HepG2 (cell line): ENCODE data around the gene NEGR1. TPM values are rescaled to one million over a fixed set of nuclear protein-coding genes. Genes with fewer than 3 reads are reported as not detected.

Experiments
- ATAC-seq: fragments of 200-7000 bp; cut with Tn5 transposase; 3 replicates; pipeline ENCODE4 v1.9.1; 2020; ENCODE audit warnings: mild to moderate bottlenecking, moderate library complexity
- BruUV-seq: library from RNA; stranded (reverse); fragments of 400-500 nt; replicated peaks from 2 replicates; lab custom pipeline; 2021; lab: Mats Ljungman, UMichigan
- CTCF ChIA-PET: fragments of 300-600 bp; formaldehyde crosslinking; extraction: SDS; loops from one replicate; lab custom pipeline; 2021; ENCODE audit warnings: low total read pairs, inconsistent platforms, low intra/inter-chr PET ratio; lab: Yijun Ruan, JAX
- POLR2A ChIA-PET: fragments of 350-600 bp; sonication (Branson Sonifier 250); formaldehyde crosslinking; loops from one replicate; lab custom pipeline; 2020; ENCODE audit warnings: antibody characterized with exemption, inconsistent platforms; lab: Yijun Ruan, JAX
- DNase-seq: peaks from one replicate; pipeline ENCODE4 v3.0.0-alpha.2; 2015; ENCODE audit warnings: low spot score
- FAIRE-seq: peaks from 3 replicates; lab custom pipeline; 2011; peaks lifted over from hg19 to GRCh38; lab: Jason Lieb, UNC
- H2AFZ ChIP-seq: one replicate; pipeline ENCODE4 v1.6.1; 2011; ENCODE audit warnings: low read length, inconsistent platforms
- H3K27ac ChIP-seq: fragments of 300-600 bp; 3 replicates; pipeline ENCODE4 v1.8.0; 2011; ENCODE audit warnings: mixed run types, mild to moderate bottlenecking, mixed read lengths, low read length, inconsistent platforms; ENCODE audit not compliant: insufficient read depth; ENCODE audit errors: extremely low read length
- H3K27me3 ChIP-seq, 2 experiments: fragments of 200-600 bp in 1 of 2; 2 replicates in 1 of 2; 3 replicates in 1 of 2; pipeline versions ENCODE4 v1.6.0 to v1.8.0; 2011; ENCODE audit warnings: low read length in 2 of 2, mild to moderate bottlenecking in 2 of 2, moderate library complexity in 2 of 2, inconsistent platforms in 1 of 2; ENCODE audit not compliant: insufficient read depth in 2 of 2, control insufficient read depth in 1 of 2
- H3K36me3 ChIP-seq, 2 experiments: fragments of 200-600 bp in 1 of 2; replicated peaks in 1 of 2; 2 replicates in 1 of 2; 3 replicates in 1 of 2; pipeline versions ENCODE4 v1.5.1 to v1.8.0; 2011; ENCODE audit warnings: low read length in 2 of 2, inconsistent platforms in 1 of 2; ENCODE audit not compliant: insufficient read depth in 2 of 2, control insufficient read depth in 1 of 2
- H3K4me1 ChIP-seq: 2 replicates; pipeline ENCODE4 v1.5.1; 2012; ENCODE audit warnings: low read length, inconsistent platforms; ENCODE audit not compliant: insufficient read depth
- H3K4me2 ChIP-seq: 2 replicates; pipeline ENCODE4 v1.6.0; 2011; ENCODE audit warnings: low read depth, low read length, inconsistent platforms
- H3K4me3 ChIP-seq, 3 experiments: fragments of 200-600 bp in 1 of 3; sonication (generic), shearing (Covaris generic) in 1 of 3; replicated peaks in 1 of 3; 2 replicates each; pipeline ENCODE4 v1.5.1; 2011 to 2016; ENCODE audit warnings: low read length in 3 of 3, inconsistent platforms in 2 of 3, low read depth in 2 of 3, mild to moderate bottlenecking in 2 of 3, control low read depth in 1 of 3, mixed read lengths in 1 of 3; ENCODE audit not compliant: insufficient read depth in 1 of 3
- H3K79me2 ChIP-seq: one replicate; pipeline ENCODE4 v1.6.1; 2011; ENCODE audit warnings: low read length, inconsistent platforms; ENCODE audit not compliant: insufficient read depth
- H3K9ac ChIP-seq: 2 replicates; pipeline ENCODE4 v1.6.0; 2011; ENCODE audit warnings: mild to moderate bottlenecking, low read depth, low read length, inconsistent platforms; ENCODE audit not compliant: insufficient read depth
- H3K9me3 ChIP-seq: 2 replicates; pipeline ENCODE4 v1.5.1; 2012; ENCODE audit warnings: mild to moderate bottlenecking, low read length
- H4K20me1 ChIP-seq: 2 replicates; pipeline ENCODE4 v1.6.0; 2011; ENCODE audit warnings: inconsistent platforms, mild to moderate bottlenecking, low read length, moderate library complexity; ENCODE audit not compliant: insufficient read depth
- AGO2 ChIP-seq: fragments of 200-400 bp; formaldehyde crosslinking; optimal IDR thresholded peaks from 2 replicates; pipeline ENCODE3; 2017; ENCODE audit warnings: mild to moderate bottlenecking, low read depth, low read length, moderate library complexity
- ATAD3A ChIP-seq: sonication (generic); formaldehyde crosslinking; IDR thresholded peaks from 2 replicates; pipeline ENCODE4 v1.4.0; 2020; ENCODE audit warnings: missing genetic modification reagents
- CHD2 ChIP-seq: IDR thresholded peaks from 2 replicates; pipeline ENCODE4 v1.6.1; 2011; ENCODE audit warnings: low read depth, low read length, improper control_type of control experiment
- DNMT3B ChIP-seq: conservative IDR thresholded peaks from 2 replicates; pipeline ENCODE4 v1.6.1; 2016; ENCODE audit warnings: missing biosample characterization, control low read depth
- FIP1L1 ChIP-seq: fragments of 200-400 bp; formaldehyde crosslinking; IDR thresholded peaks from 2 replicates; pipeline ENCODE4 v1.6.1; 2018; ENCODE audit warnings: low read depth, mild to moderate bottlenecking, low read length, moderate library complexity, borderline replicate concordance; ENCODE audit not compliant: insufficient read depth
- KLF13 ChIP-seq: sonication (generic); formaldehyde crosslinking; IDR thresholded peaks from 2 replicates; pipeline ENCODE4 v1.4.0; 2020; ENCODE audit warnings: mild to moderate bottlenecking, missing genetic modification reagents
- LCORL ChIP-seq, 2 experiments: fragments of 450-650 bp in 1 of 2; sonication (generic) in 1 of 2; formaldehyde crosslinking in 1 of 2; IDR thresholded peaks; 2 replicates each; pipeline versions ENCODE4 v1.5.0 to v1.6.1; 2017 to 2020; ENCODE audit warnings: antibody characterized with exemption in 1 of 2, missing genetic modification reagents in 1 of 2
- SMAD1 ChIP-seq: sonication (generic); formaldehyde crosslinking; IDR thresholded peaks from 2 replicates; pipeline ENCODE4 v1.4.0; 2020; ENCODE audit warnings: missing genetic modification reagents, low read depth, mild to moderate bottlenecking, borderline replicate concordance
- STAT5B ChIP-seq: sonication (generic); formaldehyde crosslinking; IDR thresholded peaks from 2 replicates; pipeline ENCODE4 v1.4.0; 2020; ENCODE audit warnings: missing genetic modification reagents
- XBP1 ChIP-seq: sonication (generic); formaldehyde crosslinking; IDR thresholded peaks from 2 replicates; pipeline ENCODE4 v1.5.0; 2020; ENCODE audit warnings: missing genetic modification reagents
- ZBTB1 ChIP-seq: sonication (generic); formaldehyde crosslinking; IDR thresholded peaks from 2 replicates; pipeline ENCODE4 v1.4.0; 2020; ENCODE audit warnings: missing genetic modification reagents, borderline replicate concordance
- ZNF20 ChIP-seq: sonication (generic); formaldehyde crosslinking; IDR thresholded peaks from 2 replicates; pipeline ENCODE4 v1.4.0; 2020; ENCODE audit warnings: mild to moderate bottlenecking, moderate library complexity, missing genetic modification reagents
- ZNF501 ChIP-seq: sonication (generic); formaldehyde crosslinking; IDR thresholded peaks from 2 replicates; pipeline ENCODE4 v1.5.1; 2020; ENCODE audit warnings: mild to moderate bottlenecking, moderate library complexity, missing genetic modification reagents
- ZNF670 ChIP-seq: sonication (generic); formaldehyde crosslinking; IDR thresholded peaks from 2 replicates; pipeline ENCODE4 v1.8.0; 2022; ENCODE audit warnings: mild to moderate bottlenecking, missing genetic modification reagents, borderline replicate concordance
- WGBS: methylation state at CpG from one replicate; pipeline ENCODE4 v1.1.6; 2017; ENCODE audit warnings: low lambda C conversion rate; 5-methylcytosine and 5-hydroxymethylcytosine counted together
- in situ Hi-C: cut with HindIII; loops from 2 replicates; pipeline ENCODE4 v1.10.0; 2017; ENCODE audit warnings: low pct_unique_long_range_greater_than_20kb; ENCODE audit not compliant: extremely low pct_ligation_motif_present
- intact Hi-C: fragments of 100-400 bp; cut with micrococcal nuclease; formaldehyde crosslinking; loops from one replicate; pipeline ENCODE4 v1.10.0; 2022; ENCODE audit not compliant: unreplicated experiment
- polyA plus RNA-seq, 8 experiments: library from polyadenylated mRNA; depleted of rRNA in 3 of 8; stranded (reverse) in 7 of 8; unstranded in 1 of 8; fragments of >200 nt; fragmentation: Illumina TruSeq in 4 of 8; extraction: Trizol in 4 of 8; gene quantifications; 2 replicates each; pipeline versions ENCODE4 v1.2.1 to v1.2.3, GENCODE V29; 2011 to 2016; ENCODE audit warnings: low read depth in 4 of 8, missing spikeins in 1 of 8, mixed read lengths in 1 of 8; ENCODE audit not compliant: insufficient read depth in 1 of 8
- total RNA-seq, 5 experiments: library from RNA; depleted of rRNA; stranded (reverse); fragments of >200 nt; fragmentation: Illumina TruSeq; extraction: Trizol; gene quantifications; 2 replicates each; pipeline ENCODE4 v1.2.3, GENCODE V29; 2016; ENCODE audit warnings: low read depth in 1 of 5
- TF ChIP-seq, protein P1 (sequence below): sonication (generic); formaldehyde crosslinking; IDR thresholded peaks from 2 replicates; pipeline ENCODE4 v1.4.0; 2020; ENCODE audit warnings: missing genetic modification reagents, low read depth, mild to moderate bottlenecking, borderline replicate concordance
- TF ChIP-seq, protein P2 (sequence below): sonication (generic); formaldehyde crosslinking; IDR thresholded peaks from 2 replicates; pipeline ENCODE4 v1.5.0; 2020; ENCODE audit warnings: missing genetic modification reagents
- TF ChIP-seq, protein P3 (sequence below): IDR thresholded peaks from 2 replicates; pipeline ENCODE4 v1.6.1; 2016; ENCODE audit warnings: mild to moderate bottlenecking

NEGR1 gene
- total and polyA plus RNA-seq, 2 of the 13 experiments (the other 11 are each of a cell fraction or from before 2014, with no cell fraction given) = not detected

DNA sequence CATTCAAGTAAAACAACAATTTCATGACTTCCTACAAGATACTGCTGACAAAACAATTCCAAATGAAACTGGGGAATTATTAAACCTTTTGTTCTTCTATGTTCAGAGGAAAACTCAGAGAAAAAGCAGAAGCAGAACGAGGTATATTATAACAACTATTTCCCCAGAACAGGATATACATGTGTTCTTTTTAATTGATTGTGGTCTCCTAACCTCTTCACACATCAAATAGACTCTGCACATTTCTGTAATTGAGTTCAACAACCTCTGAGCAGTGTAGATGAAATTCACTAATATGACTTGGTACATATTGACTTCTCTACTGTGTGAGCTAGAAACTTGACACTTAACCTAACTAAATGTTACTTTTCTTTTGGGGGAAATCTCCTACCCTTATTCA is 584.2 kb downstream of the NEGR1 start:
- no TSS peak for BruUV-seq
- Histone ChIP-seq H3K27ac (no peak overlapping the region), H3K9me3 (peaks cover 32% of the 10 kb centered on the region), H3K27me3 (no peaks in the 10 kb centered on the region), H2AFZ (no peak overlapping the region), H3K4me2 (no peak overlapping the region), H4K20me1 (no peaks in the 10 kb centered on the region), H3K4me1 (no peaks in the 10 kb centered on the region), H3K36me3 (no peaks in the 10 kb centered on the region), H3K9ac (no peak overlapping the region), H3K79me2 (no peaks in the 10 kb centered on the region), H3K4me3 (no peak overlapping the region)
- TF ChIP-seq SMAD1 (CRISPR knock-in tag) (no peak), XBP1 (CRISPR knock-in tag) (no peak), AGO2 (no peak), DNMT3B (CRISPR knock-in tag) (no peak), CHD2 (no peak), ZNF20 (CRISPR knock-in tag) (no peak)
- TF ChIP-seq, protein P1, sequence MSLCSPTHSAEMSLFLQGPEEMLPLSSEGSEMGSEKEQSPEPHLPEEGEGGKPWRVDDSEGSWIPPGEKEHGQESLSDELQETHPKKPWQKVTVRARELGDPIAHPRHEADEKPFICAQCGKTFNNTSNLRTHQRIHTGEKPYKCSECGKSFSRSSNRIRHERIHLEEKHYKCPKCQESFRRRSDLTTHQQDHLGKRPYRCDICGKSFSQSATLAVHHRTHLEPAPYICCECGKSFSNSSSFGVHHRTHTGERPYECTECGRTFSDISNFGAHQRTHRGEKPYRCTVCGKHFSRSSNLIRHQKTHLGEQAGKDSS (CRISPR knock-in tag) = no peak
- WGBS = 0% methylated on average over 1 of the region's 1 CpG
- in situ Hi-C loops = no loop called here
- ATAC-seq (no peak), DNase-seq (no peak), FAIRE-seq (no peak)
- intact Hi-C loops = no loop called here
- POLR2A ChIA-PET = no interaction called here
- CTCF ChIA-PET = no interaction called here

DNA sequence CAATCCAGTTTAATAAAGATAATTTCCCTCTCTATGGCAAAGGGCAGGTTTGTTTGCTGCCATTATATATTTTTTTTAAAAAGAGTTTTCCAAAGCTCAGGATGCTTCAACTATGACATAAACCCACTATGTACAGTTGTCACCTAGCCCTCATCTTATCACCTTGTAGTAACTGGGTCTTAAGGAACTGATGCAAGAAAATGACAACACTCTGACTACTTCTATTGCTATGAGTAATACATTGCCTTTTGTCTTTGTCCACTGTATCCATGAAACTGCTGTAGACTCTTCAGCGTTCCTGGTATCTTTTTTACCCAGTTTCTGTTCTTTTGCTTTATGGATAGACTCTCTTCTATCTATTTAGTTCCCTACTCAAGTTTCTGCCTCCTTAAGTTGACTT is 586.5 kb downstream of the NEGR1 start:
- H3K9ac ChIP-seq = no peak overlapping the region
- no TSS peak for BruUV-seq
- no peaks in the 10 kb centered on the region for H3K79me2 ChIP-seq
- H3K4me1 ChIP-seq = no peaks in the 10 kb centered on the region
- no peaks in the 10 kb centered on the region for H4K20me1 ChIP-seq
- DNase-seq (no peak), ATAC-seq (no peak), FAIRE-seq (no peak)
- H3K27me3 ChIP-seq = no peaks in the 10 kb centered on the region
- no peaks in the 10 kb centered on the region for H3K36me3 ChIP-seq
- 0% methylated on average over 1 of the region's 1 CpG for WGBS
- peaks cover 11% of the 10 kb centered on the region; the same call in 1 of the 2 replicates for H3K9me3 ChIP-seq
- TF ChIP-seq, protein P2, sequence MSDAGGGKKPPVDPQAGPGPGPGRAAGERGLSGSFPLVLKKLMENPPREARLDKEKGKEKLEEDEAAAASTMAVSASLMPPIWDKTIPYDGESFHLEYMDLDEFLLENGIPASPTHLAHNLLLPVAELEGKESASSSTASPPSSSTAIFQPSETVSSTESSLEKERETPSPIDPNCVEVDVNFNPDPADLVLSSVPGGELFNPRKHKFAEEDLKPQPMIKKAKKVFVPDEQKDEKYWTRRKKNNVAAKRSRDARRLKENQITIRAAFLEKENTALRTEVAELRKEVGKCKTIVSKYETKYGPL (CRISPR knock-in tag) = no peak
- TF ChIP-seq ATAD3A (CRISPR knock-in tag) (no peak), KLF13 (CRISPR knock-in tag) (no peak), ZBTB1 (CRISPR knock-in tag) (no peak), ZNF501 (CRISPR knock-in tag) (no peak), STAT5B (no peak), LCORL (IDR thresholded peaks at IDR 0.05) (no peak), LCORL (CRISPR knock-in tag; IDR thresholded peaks at IDR 0.05) (no peak), FIP1L1 (no peak), ZNF670 (CRISPR knock-in tag) (no peak)
- TF ChIP-seq, protein P3, sequence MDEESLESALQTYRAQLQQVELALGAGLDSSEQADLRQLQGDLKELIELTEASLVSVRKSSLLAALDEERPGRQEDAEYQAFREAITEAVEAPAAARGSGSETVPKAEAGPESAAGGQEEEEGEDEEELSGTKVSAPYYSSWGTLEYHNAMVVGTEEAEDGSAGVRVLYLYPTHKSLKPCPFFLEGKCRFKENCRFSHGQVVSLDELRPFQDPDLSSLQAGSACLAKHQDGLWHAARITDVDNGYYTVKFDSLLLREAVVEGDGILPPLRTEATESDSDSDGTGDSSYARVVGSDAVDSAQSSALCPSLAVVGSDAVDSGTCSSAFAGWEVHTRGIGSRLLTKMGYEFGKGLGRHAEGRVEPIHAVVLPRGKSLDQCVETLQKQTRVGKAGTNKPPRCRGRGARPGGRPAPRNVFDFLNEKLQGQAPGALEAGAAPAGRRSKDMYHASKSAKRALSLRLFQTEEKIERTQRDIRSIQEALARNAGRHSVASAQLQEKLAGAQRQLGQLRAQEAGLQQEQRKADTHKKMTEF = no peak
- H3K4me2 ChIP-seq = no peak overlapping the region
- CTCF ChIA-PET = no interaction called here
- in situ Hi-C loops = no loop called here
- H2AFZ ChIP-seq = no peak overlapping the region
- POLR2A ChIA-PET = no interaction called here
- no peak overlapping the region for H3K4me3 ChIP-seq
- intact Hi-C loops = no loop called here
- H3K27ac ChIP-seq = no peak overlapping the region
